ENCODE results near the gene MAGEA10.

DNA sequence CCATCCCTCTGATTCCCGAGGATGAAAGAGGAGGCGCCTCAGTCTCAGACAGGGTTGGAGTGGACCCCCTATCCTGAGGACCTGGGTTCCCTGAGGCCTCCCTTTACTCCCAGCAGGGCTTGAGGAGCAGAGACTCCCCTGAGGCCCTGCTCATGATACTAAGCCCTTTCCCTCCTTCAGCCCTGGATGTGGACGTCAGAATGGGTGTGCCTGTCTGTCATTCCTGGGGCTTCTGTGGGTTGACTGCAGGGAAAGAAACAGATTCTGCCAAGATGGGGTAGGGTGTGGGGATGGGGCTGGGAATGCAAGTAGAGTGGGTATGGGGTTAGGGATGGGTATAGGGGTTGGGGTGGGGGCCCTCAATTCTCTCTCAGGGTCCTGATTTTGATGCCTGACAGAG is 21.1 kb downstream of the MAGEA10 start:
- TF ChIP-seq, protein P1, sequence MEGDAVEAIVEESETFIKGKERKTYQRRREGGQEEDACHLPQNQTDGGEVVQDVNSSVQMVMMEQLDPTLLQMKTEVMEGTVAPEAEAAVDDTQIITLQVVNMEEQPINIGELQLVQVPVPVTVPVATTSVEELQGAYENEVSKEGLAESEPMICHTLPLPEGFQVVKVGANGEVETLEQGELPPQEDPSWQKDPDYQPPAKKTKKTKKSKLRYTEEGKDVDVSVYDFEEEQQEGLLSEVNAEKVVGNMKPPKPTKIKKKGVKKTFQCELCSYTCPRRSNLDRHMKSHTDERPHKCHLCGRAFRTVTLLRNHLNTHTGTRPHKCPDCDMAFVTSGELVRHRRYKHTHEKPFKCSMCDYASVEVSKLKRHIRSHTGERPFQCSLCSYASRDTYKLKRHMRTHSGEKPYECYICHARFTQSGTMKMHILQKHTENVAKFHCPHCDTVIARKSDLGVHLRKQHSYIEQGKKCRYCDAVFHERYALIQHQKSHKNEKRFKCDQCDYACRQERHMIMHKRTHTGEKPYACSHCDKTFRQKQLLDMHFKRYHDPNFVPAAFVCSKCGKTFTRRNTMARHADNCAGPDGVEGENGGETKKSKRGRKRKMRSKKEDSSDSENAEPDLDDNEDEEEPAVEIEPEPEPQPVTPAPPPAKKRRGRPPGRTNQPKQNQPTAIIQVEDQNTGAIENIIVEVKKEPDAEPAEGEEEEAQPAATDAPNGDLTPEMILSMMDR (IDR thresholded peaks at IDR 0.05), result no peak
- no peak for TF ChIP-seq POLR2A (IDR thresholded peaks at IDR 0.05)

All from lower leg skin (tissue), 3 donors.